HepG2 (cell line): ENCODE data around the gene COA1. TPM values are rescaled to one million over a fixed set of nuclear protein-coding genes. Genes with fewer than 3 reads are reported as not detected.
A peak's percentile ranks its signal among the peaks of the same experiment; 100 is the strongest.

Experiments used
- DPF2 ChIP-seq: sonication (generic); formaldehyde crosslinking; IDR thresholded peaks from 2 replicates; pipeline ENCODE4 v1.4.0; 2020; ENCODE audit warnings: mild to moderate bottlenecking, low read depth, missing genetic modification reagents, borderline replicate concordance
- FOXJ3 ChIP-seq: sonication (generic); formaldehyde crosslinking; IDR thresholded peaks from 2 replicates; pipeline ENCODE4 v1.4.0; 2020; ENCODE audit warnings: missing genetic modification reagents, mild to moderate bottlenecking, borderline replicate concordance
- HDAC2 ChIP-seq: sonication (generic); formaldehyde crosslinking; IDR thresholded peaks from 2 replicates; pipeline ENCODE4 v1.4.0; 2020; ENCODE audit warnings: missing genetic modification reagents
- HMG20B ChIP-seq: conservative IDR thresholded peaks from 2 replicates; pipeline ENCODE4 v1.6.1; 2016; ENCODE audit warnings: missing genetic modification reagents, missing compliant biosample characterization
- HOXA3 ChIP-seq: sonication (generic); formaldehyde crosslinking; IDR thresholded peaks from 2 replicates; pipeline ENCODE4 v1.5.0; 2020; ENCODE audit warnings: missing genetic modification reagents
- MAFF ChIP-seq: IDR thresholded peaks from 2 replicates; pipeline ENCODE4 v1.6.1; 2011; ENCODE audit warnings: low read depth, low read length, improper control_type of control experiment
- MAFK ChIP-seq, 2 experiments: IDR thresholded peaks in 1 of 2; conservative IDR thresholded peaks in 1 of 2; 2 replicates each; pipeline ENCODE4 v1.6.1; 2011; ENCODE audit warnings: improper control_type of control experiment in 2 of 2, low read length in 2 of 2
- MIER3 ChIP-seq: IDR thresholded peaks from 2 replicates; pipeline ENCODE4 v1.6.1; 2016; ENCODE audit warnings: missing compliant biosample characterization, borderline replicate concordance
- POLR2AphosphoS2 ChIP-seq: IDR thresholded peaks from 2 replicates; pipeline ENCODE4 v1.6.1; 2011; ENCODE audit warnings: low read depth, low read length, improper control_type of control experiment
- TEAD3 ChIP-seq: optimal IDR thresholded peaks from 2 replicates; pipeline ENCODE3; 2016; ENCODE audit warnings: borderline replicate concordance
- ZMAT3 ChIP-seq: sonication (generic); formaldehyde crosslinking; conservative IDR thresholded peaks from 2 replicates; pipeline ENCODE4 v1.7.0; 2021; ENCODE audit warnings: missing genetic modification reagents
- ZNF251 ChIP-seq: sonication (generic); formaldehyde crosslinking; IDR thresholded peaks from 2 replicates; pipeline ENCODE4 v1.9.0; 2021; ENCODE audit warnings: mild to moderate bottlenecking, missing genetic modification reagents
- ZNF451 ChIP-seq: sonication (generic); formaldehyde crosslinking; IDR thresholded peaks from 2 replicates; pipeline ENCODE4 v1.5.0; 2020; ENCODE audit warnings: mild to moderate bottlenecking, missing genetic modification reagents
- ZNF724P ChIP-seq: sonication (generic); formaldehyde crosslinking; IDR thresholded peaks from 2 replicates; pipeline ENCODE4 v1.8.0; 2022; ENCODE audit warnings: missing genetic modification reagents, borderline replicate concordance
- ZNF737 ChIP-seq: sonication (generic); formaldehyde crosslinking; IDR thresholded peaks from 2 replicates; pipeline ENCODE4 v1.5.0; 2020; ENCODE audit warnings: missing genetic modification reagents, mild to moderate bottlenecking, borderline replicate concordance
- polyA plus RNA-seq, 8 experiments: library from polyadenylated mRNA; depleted of rRNA in 3 of 8; stranded (reverse) in 7 of 8; unstranded in 1 of 8; fragments of >200 nt; fragmentation: Illumina TruSeq in 4 of 8; extraction: Trizol in 4 of 8; gene quantifications; 2 replicates each; pipeline versions ENCODE4 v1.2.1 to v1.2.3, GENCODE V29; 2011 to 2016; ENCODE audit warnings: low read depth in 4 of 8, missing spikeins in 1 of 8, mixed read lengths in 1 of 8; ENCODE audit not compliant: insufficient read depth in 1 of 8
- total RNA-seq, 5 experiments: library from RNA; depleted of rRNA; stranded (reverse); fragments of >200 nt; fragmentation: Illumina TruSeq; extraction: Trizol; gene quantifications; 2 replicates each; pipeline ENCODE4 v1.2.3, GENCODE V29; 2016; ENCODE audit warnings: low read depth in 1 of 5
- TF ChIP-seq, protein P1 (sequence below), 2 experiments: sonication (generic) in 1 of 2; formaldehyde crosslinking in 1 of 2; IDR thresholded peaks; 2 replicates each; pipeline versions ENCODE4 v1.4.0 to v1.6.1; 2018 to 2020; ENCODE audit warnings: missing genetic modification reagents in 2 of 2, borderline replicate concordance in 1 of 2, low read depth in 1 of 2, mild to moderate bottlenecking in 1 of 2, missing biosample characterization in 1 of 2
- TF ChIP-seq, protein P2 (sequence below): sonication (generic); formaldehyde crosslinking; IDR thresholded peaks from 2 replicates; pipeline ENCODE4 v1.5.0; 2020; ENCODE audit warnings: missing genetic modification reagents
- TF ChIP-seq, protein P3 (sequence below), 2 experiments: fragments of 450-650 bp in 1 of 2; sonication (generic) in 1 of 2; formaldehyde crosslinking; IDR thresholded peaks; 2 replicates each; pipeline versions ENCODE4 v1.5.0 to v1.8.0; 2020 to 2022; ENCODE audit warnings: mild to moderate bottlenecking in 1 of 2, missing genetic modification reagents in 1 of 2
- TF ChIP-seq, protein P4 (sequence below): sonication (generic); formaldehyde crosslinking; IDR thresholded peaks from 2 replicates; pipeline ENCODE4 v1.4.0; 2020; ENCODE audit warnings: missing genetic modification reagents, borderline replicate concordance
- TF ChIP-seq, protein P5 (sequence below): sonication (generic); formaldehyde crosslinking; IDR thresholded peaks from 2 replicates; pipeline ENCODE4 v1.8.0; 2022; ENCODE audit warnings: mild to moderate bottlenecking, missing genetic modification reagents; ENCODE audit not compliant: insufficient replicate concordance

The COA1 gene
- total and polyA plus RNA-seq, 2 of the 13 experiments (the other 11 are each of a cell fraction or from before 2014, with no cell fraction given) = 33.2 to 65.7 TPM

DNA sequence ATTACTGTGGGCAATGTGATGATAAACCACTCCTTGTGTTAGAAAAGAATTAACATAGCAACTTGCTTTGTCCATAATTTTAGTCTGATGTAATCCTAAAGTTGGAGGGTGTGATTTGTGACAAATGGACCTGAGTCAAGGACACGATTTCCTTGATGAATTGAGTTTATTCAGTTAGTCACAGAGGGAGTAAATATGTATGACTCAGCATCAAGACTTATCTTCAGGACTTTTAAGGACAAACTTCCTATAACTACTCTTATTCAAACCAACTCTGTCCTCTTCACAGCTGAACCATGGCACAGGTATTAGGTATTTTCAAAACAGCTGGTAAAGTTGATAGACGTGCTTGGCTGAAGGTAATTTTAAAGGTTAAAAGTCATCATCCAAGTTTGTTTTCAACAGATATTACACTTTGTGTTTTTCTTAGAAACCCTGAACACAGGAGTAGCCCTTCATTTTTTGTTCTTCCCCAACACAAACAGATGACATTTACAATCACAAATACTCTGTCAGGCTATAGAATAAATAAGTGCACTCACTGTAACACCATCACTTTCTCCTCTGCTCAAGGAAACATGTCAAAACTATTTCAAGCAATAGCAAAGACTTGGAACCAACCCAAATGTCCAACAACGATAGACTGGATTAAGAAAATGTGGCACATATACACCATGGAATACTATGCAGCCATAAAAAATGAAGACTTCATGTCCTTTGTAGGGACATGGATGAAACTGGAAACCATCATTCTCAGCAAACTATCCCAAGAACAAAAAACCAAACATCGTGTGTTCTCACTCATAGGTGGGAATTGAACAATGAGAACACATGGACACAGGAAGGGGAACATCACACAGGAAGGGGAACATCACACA lies 54.5 kb downstream of the COA1 start (continued):
- no peak for TF ChIP-seq ZNF451 (CRISPR knock-in tag)
- TF ChIP-seq HMG20B (CRISPR knock-in tag) = no peak
- 0 out of 2 replicates have a peak, but pooled peaks have one; percentile 21 for TF ChIP-seq MIER3 (CRISPR knock-in tag)
- TF ChIP-seq, protein P1, sequence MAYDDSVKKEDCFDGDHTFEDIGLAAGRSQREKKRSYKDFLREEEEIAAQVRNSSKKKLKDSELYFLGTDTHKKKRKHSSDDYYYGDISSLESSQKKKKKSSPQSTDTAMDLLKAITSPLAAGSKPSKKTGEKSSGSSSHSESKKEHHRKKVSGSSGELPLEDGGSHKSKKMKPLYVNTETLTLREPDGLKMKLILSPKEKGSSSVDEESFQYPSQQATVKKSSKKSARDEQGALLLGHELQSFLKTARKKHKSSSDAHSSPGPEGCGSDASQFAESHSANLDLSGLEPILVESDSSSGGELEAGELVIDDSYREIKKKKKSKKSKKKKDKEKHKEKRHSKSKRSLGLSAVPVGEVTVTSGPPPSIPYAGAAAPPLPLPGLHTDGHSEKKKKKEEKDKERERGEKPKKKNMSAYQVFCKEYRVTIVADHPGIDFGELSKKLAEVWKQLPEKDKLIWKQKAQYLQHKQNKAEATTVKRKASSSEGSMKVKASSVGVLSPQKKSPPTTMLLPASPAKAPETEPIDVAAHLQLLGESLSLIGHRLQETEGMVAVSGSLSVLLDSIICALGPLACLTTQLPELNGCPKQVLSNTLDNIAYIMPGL (CRISPR knock-in tag; IDR thresholded peaks at IDR 0.05; ENCODE audit: borderline replicate concordance in 1 of 2, low read depth in 1 of 2) = peak in 1 of 2 experiments; percentile 8; a peak in 1 of 4 replicates
- TF ChIP-seq MAFK (conservative IDR thresholded peaks at IDR 0.05 in 1 of 2, IDR thresholded peaks at IDR 0.05 in 1 of 2; ENCODE audit: low read length in 2 of 2) = peak; percentile 87 to 95
- no peak for TF ChIP-seq DPF2
- no peak for TF ChIP-seq POLR2AphosphoS2
- TF ChIP-seq MAFF = peak; percentile 82
- no peak for TF ChIP-seq ZNF724P
- TF ChIP-seq ZNF737 (CRISPR knock-in tag) = no peak
- TF ChIP-seq, protein P2, sequence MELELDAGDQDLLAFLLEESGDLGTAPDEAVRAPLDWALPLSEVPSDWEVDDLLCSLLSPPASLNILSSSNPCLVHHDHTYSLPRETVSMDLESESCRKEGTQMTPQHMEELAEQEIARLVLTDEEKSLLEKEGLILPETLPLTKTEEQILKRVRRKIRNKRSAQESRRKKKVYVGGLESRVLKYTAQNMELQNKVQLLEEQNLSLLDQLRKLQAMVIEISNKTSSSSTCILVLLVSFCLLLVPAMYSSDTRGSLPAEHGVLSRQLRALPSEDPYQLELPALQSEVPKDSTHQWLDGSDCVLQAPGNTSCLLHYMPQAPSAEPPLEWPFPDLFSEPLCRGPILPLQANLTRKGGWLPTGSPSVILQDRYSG (CRISPR knock-in tag) = no peak
- 0 out of 2 replicates have a peak, but pooled peaks have one; percentile 31 for TF ChIP-seq ZMAT3 (CRISPR knock-in tag)
- TF ChIP-seq FOXJ3 (CRISPR knock-in tag) = no peak; the same call in 1 of the 2 replicates
- TF ChIP-seq ZNF251 = no peak
- TF ChIP-seq, protein P3, sequence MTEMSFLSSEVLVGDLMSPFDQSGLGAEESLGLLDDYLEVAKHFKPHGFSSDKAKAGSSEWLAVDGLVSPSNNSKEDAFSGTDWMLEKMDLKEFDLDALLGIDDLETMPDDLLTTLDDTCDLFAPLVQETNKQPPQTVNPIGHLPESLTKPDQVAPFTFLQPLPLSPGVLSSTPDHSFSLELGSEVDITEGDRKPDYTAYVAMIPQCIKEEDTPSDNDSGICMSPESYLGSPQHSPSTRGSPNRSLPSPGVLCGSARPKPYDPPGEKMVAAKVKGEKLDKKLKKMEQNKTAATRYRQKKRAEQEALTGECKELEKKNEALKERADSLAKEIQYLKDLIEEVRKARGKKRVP (CRISPR knock-in tag; IDR thresholded peaks at IDR 0.05) = peak in 1 of 2 experiments; percentile 94; a peak in 2 of 4 replicates
- no peak for TF ChIP-seq HOXA3 (CRISPR knock-in tag)
- TF ChIP-seq TEAD3 (CRISPR knock-in tag) = peak; percentile 31
- peak; percentile 52; the same call in 1 of the 2 replicates for TF ChIP-seq HDAC2
- TF ChIP-seq, protein P4, sequence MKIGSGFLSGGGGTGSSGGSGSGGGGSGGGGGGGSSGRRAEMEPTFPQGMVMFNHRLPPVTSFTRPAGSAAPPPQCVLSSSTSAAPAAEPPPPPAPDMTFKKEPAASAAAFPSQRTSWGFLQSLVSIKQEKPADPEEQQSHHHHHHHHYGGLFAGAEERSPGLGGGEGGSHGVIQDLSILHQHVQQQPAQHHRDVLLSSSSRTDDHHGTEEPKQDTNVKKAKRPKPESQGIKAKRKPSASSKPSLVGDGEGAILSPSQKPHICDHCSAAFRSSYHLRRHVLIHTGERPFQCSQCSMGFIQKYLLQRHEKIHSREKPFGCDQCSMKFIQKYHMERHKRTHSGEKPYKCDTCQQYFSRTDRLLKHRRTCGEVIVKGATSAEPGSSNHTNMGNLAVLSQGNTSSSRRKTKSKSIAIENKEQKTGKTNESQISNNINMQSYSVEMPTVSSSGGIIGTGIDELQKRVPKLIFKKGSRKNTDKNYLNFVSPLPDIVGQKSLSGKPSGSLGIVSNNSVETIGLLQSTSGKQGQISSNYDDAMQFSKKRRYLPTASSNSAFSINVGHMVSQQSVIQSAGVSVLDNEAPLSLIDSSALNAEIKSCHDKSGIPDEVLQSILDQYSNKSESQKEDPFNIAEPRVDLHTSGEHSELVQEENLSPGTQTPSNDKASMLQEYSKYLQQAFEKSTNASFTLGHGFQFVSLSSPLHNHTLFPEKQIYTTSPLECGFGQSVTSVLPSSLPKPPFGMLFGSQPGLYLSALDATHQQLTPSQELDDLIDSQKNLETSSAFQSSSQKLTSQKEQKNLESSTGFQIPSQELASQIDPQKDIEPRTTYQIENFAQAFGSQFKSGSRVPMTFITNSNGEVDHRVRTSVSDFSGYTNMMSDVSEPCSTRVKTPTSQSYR = no peak
- TF ChIP-seq, protein P5, sequence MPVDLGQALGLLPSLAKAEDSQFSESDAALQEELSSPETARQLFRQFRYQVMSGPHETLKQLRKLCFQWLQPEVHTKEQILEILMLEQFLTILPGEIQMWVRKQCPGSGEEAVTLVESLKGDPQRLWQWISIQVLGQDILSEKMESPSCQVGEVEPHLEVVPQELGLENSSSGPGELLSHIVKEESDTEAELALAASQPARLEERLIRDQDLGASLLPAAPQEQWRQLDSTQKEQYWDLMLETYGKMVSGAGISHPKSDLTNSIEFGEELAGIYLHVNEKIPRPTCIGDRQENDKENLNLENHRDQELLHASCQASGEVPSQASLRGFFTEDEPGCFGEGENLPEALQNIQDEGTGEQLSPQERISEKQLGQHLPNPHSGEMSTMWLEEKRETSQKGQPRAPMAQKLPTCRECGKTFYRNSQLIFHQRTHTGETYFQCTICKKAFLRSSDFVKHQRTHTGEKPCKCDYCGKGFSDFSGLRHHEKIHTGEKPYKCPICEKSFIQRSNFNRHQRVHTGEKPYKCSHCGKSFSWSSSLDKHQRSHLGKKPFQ (CRISPR knock-in tag) = no peak
